ENCODE data around the gene COL8A2.
"Not testable (repeated sequence)": the region's sequence is repeated elsewhere in the genome, so short reads cannot be mapped to it uniquely, and the experiment has no call there.

COL8A2 gene
- total RNA-seq, result 0 reads per million in 3 experiments

- DNase-seq, result no peak
These were observed at the start of gene COL8A2 for GRCh38 chr1:36125129-36125991. COL8A2 (minus strand) TSS chr1:36125222; CDS start chr1:36100242, 24,980 bp downstream.

- DNase-seq, result no peak
These were observed 49.7 kb upstream of the COL8A2 start for GRCh38 chr1:36174713-36175112.

GRCh38 chr1:36172983-36173382, 48.0 kb upstream of the COL8A2 start:
- no peak for DNase-seq

DNA sequence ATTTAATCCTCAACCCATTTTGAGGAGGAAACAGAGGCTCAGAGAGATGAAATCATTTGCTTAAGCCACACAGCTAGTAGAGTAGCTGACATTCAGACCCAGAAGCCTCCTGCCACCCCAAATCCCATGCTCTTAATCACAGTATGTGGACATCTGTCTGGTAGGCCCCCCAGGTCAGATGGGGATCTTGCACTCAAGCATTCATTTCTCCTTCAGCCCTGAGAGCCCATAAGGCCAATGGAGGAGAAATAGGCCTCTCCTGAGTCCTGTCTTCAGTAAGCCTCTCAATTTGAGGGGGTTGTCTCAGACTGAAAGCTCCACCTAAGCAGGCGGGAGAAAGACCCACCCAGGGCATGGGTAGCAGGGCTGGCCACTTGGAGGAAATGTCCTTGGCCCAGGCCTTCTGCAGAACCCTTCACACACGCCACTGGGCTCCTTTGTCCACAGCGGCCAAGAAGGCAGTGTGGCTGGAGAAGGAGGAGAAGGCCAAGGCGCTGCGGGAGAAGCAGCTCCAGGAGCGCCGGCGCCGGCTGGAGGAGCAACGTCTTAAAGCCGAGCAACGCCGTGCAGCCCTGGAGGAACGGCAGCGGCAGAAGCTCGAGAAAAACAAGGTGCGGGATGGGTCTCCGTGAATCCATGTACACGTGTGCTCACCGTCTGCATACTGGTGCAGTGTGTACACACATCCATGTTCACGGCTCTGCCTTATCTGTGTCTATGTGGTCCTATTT, 47.2 kb upstream of the COL8A2 start:
- no peak for DNase-seq

DNA sequence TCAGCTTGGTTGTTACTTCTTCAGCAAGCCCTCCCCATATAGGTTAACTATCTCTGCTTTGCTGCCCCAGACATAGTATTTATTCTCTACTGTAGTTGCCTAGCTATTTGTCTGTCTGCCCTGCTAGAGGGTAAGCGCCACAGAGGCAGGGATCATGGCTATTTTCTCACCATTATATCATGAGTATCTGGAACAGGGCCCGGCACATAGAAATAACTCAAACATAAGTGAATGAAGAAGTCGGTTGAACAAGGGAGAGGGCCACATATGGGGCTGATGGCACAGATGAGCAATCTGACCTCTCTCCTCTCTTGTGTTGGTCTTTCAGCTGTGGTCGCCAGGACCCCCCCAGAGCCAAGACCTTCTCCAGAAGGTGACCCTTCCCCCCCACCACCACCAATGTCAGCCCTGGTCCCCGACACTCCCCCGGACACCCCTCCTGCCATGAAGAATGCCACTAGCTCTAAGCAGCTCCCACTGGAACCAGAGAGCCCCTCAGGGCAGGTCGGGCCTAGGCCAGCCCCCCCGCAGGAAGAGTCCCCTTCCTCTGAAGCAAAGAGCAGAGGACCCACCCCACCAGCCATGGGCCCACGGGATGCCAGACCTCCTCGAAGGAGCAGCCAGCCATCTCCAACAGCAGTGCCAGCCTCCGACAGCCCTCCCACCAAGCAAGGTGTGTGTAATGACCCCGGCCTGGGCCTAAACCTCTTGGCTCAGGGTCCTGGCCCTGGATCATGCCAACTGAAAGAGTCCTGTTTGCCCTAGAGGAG, 45.8 kb upstream of the COL8A2 start:
- no peak for DNase-seq

DNA sequence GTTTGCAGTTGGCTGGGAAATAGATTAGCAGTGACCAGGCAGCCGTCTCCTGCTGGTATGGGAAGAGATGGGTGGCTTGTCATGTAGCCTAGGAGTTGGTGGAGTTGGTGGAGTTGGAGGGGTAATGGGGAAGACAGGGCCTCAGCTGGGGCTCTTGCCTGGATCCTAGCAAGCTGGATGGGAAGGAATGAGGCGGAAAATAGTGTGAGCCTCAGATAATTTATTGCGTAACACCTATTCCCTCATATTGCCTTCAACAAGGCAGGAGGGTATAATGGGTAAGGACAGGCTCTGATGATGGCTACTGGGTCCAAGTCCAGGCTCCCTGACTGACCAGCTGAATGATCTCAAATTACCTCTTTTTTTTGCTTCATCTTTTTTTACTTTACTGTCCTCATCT, 43.5 kb upstream of the COL8A2 start:
- DNase-seq, result no peak

DNA sequence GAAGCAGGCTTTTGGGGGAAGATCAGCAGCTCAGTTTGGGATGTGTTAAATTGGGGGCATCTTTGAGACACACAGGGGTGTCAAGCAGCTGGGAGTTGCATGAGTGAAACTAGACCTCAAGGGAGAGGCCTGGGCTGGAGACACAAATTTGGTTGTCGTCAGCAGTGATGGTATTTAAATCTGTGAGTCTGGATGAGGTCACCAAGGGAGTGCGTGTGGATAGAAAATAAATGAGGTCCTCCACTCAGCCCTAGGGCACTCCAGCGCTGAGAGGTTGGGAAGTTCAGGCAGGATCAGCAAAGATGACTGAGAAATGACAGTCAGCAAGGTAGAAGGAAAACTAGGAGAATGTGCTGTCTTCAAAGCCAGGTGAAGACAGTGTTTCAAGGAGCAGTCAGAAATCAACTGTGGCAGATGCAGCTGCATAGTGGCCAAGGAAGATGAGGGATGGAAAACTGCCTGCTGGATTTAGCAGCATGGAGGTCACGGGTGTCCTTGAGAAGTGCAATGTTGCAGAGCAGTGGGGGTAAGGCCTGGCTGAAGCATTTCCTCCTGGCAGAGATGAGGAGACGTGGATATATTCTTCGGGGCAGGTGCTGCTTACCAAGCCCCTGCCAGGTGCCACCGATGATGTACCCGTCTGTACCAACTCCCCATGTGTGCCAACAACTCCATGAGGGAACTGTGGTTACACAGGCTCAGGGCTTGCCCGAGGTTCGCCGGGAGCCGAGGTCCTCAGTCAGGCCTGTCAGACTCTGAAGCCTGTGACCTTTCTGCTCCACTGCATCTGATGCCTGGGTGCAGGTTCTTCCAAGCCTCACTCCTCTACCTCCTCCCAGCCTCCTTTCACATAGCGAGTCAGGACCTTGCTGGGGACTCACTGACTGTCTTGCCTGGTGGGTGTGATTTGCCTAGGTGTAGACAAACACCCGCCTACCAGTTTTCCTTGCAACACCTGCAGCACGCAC, 42.2 kb upstream of the COL8A2 start:
- DNase-seq, result no peak

- no peak for DNase-seq
These were observed 41.1 kb upstream of the COL8A2 start for GRCh38 chr1:36166136-36166535.

DNA sequence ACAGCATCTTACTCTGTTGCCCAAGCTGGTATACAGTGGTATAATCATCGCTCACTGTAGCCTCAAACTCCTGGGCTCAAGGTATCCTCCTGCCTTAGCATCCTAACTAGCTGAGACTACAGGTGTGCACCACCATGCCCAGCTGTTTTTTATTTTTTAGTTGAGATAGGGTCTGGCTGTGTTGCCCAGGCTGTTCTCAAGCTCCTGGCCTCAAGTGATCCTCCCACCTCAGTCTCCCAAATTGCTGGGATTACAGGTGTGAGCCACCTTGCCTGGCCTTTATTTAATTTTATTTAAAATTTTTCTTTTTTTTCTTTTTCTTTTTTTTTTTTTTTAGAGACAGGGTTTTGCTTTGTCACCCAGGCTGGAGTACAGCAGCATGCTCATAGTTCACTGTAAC, 40.1 kb upstream of the COL8A2 start:
- DNase-seq, result no peak

DNA sequence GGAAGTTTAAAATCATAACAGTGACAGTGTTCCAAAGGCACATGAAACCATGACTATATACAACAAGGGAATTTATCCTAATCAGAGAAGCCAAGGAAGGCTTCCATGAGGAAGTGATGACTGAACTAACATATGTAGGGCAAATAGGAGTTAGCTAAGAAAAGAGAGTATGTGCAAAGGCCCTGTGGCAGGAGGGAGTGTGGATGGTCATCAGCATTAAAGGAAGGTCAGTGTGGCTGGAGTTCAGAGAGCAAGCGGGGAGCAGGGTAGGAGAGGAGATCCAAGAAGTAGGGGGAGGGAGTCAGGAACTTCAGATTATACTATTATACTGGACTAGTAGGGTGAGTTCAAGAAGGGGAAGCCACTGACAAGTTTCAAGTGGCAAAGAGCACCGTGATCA, 39.3 kb upstream of the COL8A2 start:
- DNase-seq, result no peak

- DNase-seq, result no peak
These were observed 38.4 kb upstream of the COL8A2 start for GRCh38 chr1:36163426-36163825.

DNA sequence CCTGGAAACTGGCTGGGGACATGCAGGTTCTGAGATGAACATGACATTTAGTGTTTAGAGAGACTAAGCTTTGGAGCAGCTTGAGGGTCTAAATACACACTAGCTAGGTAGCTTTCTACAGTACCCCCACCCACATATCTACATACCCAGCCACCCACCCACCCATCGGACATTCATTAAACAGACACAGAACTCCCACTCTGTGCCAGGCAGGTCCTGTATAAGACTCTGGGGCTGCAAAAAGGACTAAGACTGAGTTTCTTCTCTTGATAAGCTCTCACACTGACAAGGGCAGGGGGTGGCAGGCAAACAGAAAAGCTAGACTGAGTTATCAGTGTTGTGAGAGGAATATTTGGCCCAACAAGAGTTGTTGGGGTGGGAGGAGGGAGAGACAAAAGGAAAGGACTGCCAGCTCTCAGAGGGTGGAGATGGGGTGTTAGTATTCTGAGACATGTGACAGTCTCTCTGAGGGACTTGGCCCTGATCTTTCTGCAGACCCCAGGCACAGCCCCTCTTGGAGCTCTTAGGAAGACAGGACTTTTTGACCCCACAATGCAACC, 37.7 kb upstream of the COL8A2 start:
- DNase-seq, result no peak

- DNase-seq, result peak; percentile 64
These were observed 36.9 kb upstream of the COL8A2 start for GRCh38 chr1:36161641-36162531.

DNA sequence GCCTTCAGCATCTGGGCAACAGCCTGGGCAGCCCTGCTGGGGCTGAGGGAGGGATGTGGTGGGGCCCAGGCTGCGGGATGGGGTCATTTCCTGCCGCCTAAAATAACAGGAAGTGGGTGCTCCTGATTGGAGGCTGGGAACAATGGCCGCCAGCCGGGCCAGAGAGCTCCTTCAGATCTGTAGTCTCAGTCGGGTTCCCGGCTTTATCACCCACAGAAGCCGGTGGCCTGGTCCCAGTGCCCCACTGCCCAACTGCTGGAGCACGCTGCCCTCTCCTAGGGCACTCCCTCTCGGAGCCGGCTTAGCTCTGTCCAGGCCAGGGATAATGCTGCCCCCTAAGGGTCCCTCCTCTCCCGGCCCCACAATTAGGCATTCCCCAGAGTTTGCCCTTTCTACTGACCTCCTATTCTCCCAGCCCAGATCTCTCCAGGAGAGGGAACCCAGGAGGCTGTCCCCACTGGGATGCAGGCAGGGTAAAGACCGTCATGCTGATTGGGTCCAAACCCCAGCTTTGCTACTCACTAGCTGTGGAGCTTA, 36.0 kb upstream of the COL8A2 start:
- DNase-seq, result peak; percentile 65

GRCh38 chr1:36160388-36160948, 35.4 kb upstream of the COL8A2 start:
- no peak for DNase-seq

GRCh38 chr1:36159614-36160387, 34.8 kb upstream of the COL8A2 start:
- no peak for DNase-seq

DNA sequence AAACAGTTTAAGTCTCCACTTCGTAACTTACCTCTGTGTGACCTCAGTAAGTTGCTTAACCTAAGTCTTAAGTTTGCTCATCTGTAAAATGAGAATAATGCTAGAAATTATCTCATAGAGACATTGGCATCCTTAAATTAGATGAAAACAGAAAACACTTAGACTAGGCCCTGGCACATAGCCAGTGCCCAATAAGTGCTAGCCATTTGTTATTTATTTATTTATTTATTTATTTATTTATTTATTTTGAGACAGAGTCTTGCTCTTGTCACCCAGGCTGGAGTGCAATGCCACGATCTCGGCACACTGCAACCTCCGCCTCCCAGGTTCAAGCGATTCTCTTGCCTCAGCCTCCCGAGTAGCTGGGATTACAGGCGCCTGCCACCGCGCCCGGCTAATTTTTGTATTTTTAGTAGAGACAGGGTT, 33.8 kb upstream of the COL8A2 start:
- not testable (repeated sequence) for DNase-seq

- no peak for DNase-seq
These were observed 33.2 kb upstream of the COL8A2 start for GRCh38 chr1:36157973-36158826.

Data from central memory CD4-positive, alpha-beta T cell (primary cell).